NB4 (cell line): Measurements from ENCODE around the gene RGS7BP.

Experiments used
- DNase-seq: peaks from one replicate; pipeline ENCODE4 v3.0.0; 2010; ENCODE audit warnings: low read depth
- H3K4me3 ChIP-seq: one replicate; pipeline ENCODE4 v1.5.1; 2011; ENCODE audit warnings: mild to moderate bottlenecking, low read depth, low read length, moderate library complexity
- MYC ChIP-seq: IDR thresholded peaks from 2 replicates; pipeline ENCODE4 v1.6.1; 2011; ENCODE audit warnings: low read depth, low read length
- POLR2A ChIP-seq: IDR thresholded peaks from 2 replicates; pipeline ENCODE4 v1.6.1; 2011; ENCODE audit warnings: mild to moderate bottlenecking; ENCODE audit not compliant: insufficient read length; ENCODE audit errors: extremely low read depth
- TF ChIP-seq, protein P1 (sequence below): IDR thresholded peaks from 2 replicates; pipeline ENCODE4 v1.6.1; 2011; ENCODE audit warnings: low read depth, low read length
- TF ChIP-seq, protein P2 (sequence below): IDR thresholded peaks from one replicate; pipeline ENCODE4 v1.5.1; 2012; ENCODE audit warnings: low read depth, low read length

RGS7BP gene

GRCh38 chr5:64632251-64632650 lies 126.4 kb downstream of the RGS7BP start:
- TF ChIP-seq, protein P1, sequence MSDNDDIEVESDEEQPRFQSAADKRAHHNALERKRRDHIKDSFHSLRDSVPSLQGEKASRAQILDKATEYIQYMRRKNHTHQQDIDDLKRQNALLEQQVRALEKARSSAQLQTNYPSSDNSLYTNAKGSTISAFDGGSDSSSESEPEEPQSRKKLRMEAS: no peak
- no peak for TF ChIP-seq POLR2A
- no peak for TF ChIP-seq MYC
- TF ChIP-seq, protein P2, sequence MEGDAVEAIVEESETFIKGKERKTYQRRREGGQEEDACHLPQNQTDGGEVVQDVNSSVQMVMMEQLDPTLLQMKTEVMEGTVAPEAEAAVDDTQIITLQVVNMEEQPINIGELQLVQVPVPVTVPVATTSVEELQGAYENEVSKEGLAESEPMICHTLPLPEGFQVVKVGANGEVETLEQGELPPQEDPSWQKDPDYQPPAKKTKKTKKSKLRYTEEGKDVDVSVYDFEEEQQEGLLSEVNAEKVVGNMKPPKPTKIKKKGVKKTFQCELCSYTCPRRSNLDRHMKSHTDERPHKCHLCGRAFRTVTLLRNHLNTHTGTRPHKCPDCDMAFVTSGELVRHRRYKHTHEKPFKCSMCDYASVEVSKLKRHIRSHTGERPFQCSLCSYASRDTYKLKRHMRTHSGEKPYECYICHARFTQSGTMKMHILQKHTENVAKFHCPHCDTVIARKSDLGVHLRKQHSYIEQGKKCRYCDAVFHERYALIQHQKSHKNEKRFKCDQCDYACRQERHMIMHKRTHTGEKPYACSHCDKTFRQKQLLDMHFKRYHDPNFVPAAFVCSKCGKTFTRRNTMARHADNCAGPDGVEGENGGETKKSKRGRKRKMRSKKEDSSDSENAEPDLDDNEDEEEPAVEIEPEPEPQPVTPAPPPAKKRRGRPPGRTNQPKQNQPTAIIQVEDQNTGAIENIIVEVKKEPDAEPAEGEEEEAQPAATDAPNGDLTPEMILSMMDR: no peak
- no peak for DNase-seq
- H3K4me3 ChIP-seq: no peak overlapping the region

DNA sequence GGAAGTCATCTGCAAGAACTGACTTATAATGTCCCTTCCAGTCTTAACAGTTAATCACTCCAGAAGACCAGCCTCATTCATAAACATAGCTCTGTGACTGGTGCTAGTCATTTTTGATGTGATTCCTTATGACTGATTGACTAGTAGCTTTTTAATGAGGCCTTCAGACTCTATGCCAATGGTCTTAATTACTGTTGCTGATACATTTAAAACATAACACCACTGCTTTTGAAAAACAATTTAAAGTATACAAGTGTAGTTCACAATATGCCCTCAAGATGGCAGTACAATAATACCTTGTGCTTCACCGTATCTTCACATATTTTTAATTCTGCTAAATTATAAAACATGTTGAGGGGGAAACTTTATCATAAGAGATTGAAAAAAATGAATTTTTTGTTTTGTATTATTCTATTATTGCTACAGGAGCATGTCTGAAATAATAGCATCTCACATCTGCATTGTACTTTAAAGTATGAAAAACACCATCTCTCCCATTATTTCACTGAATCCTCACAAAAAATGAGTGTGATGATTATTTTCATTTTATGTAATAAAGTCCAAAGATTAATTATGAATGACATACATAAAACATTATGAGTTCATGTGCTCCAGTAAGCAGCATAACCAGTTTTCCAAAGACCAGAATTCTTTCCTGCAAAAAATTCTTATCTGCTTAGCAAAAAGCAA lies 129.3 kb downstream of the RGS7BP start:
- DNase-seq: peak; percentile 30
- TF ChIP-seq POLR2A (no peak), MYC (no peak)
- TF ChIP-seq, protein P2: peak; percentile 15
- TF ChIP-seq, protein P1: no peak
- H3K4me3 ChIP-seq: no peak overlapping the region

GRCh38 chr5:64637144-64637543 lies 131.3 kb downstream of the RGS7BP start:
- TF ChIP-seq MYC (peak; percentile 65; the same call in 1 of the 2 replicates), POLR2A (no peak)
- TF ChIP-seq, protein P1: peak; percentile 66
- H3K4me3 ChIP-seq: no peak overlapping the region
- peak; percentile 65 for DNase-seq

GRCh38 chr5:64637837-64638443 lies 132.1 kb downstream of the RGS7BP start:
- peak; percentile 4 for DNase-seq
- H3K4me3 ChIP-seq: no peak overlapping the region
- TF ChIP-seq, protein P1: no peak
- TF ChIP-seq MYC (no peak), POLR2A (no peak)
- TF ChIP-seq, protein P2: no peak

GRCh38 chr5:64644831-64645230 lies 139.0 kb downstream of the RGS7BP start:
- no peak overlapping the region for H3K4me3 ChIP-seq
- TF ChIP-seq POLR2A: no peak
- TF ChIP-seq MYC: no peak
- TF ChIP-seq, protein P1: no peak
- TF ChIP-seq, protein P2: no peak
- no peak for DNase-seq

DNA sequence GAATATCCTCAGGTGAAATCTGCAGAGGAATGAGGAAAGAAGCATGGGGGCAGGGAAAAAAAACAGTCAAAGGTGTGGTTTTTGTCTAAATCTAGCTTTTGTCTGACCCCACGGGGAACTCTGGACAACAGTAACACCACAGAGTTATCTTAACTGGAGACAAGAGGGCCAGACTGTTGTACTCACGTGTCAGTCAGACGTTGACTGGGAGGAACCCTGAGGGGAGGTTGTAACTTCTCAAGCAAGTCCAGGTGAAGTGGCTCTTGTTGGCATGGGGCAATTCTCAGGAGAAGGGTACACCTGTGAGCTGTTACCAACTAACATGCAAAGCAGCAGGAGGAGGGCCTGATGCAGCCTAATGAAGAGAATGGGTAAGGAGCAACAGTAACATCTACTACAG lies 140.4 kb downstream of the RGS7BP start:
- no peak for TF ChIP-seq POLR2A
- TF ChIP-seq, protein P2: no peak
- TF ChIP-seq MYC: no peak
- TF ChIP-seq, protein P1: no peak
- DNase-seq: no peak
- no peak overlapping the region for H3K4me3 ChIP-seq
